SK-MEL-5 (cell line): Measurements from ENCODE around the gene FAM161B. TPM values are rescaled to one million over a fixed set of nuclear protein-coding genes. Genes with fewer than 3 reads are reported as not detected.
"Not testable (repeated sequence)": the region's sequence is repeated elsewhere in the genome, so short reads cannot be mapped to it uniquely, and the experiment has no call there.

Experiments
- DNase-seq: peaks from one replicate; pipeline ENCODE4 v3.0.0-alpha.2; 2016; ENCODE audit warnings: low read depth, low spot score
- in situ Hi-C: cut with HindIII; loops from 2 replicates; pipeline ENCODE4 v1.10.0; 2016; ENCODE audit warnings: low sequenced_read_pairs, high pct_unique_total_duplicates, low pct_unique_long_range_greater_than_20kb
- total RNA-seq: library from RNA; depleted of rRNA; stranded (reverse); fragments of >200 nt; shearing (Covaris generic); gene quantifications from 2 replicates; pipeline ENCODE4 v1.2.3, GENCODE V29; 2014

Gene FAM161B
- total RNA-seq, 1 experiment from 2014 or later: 1.1 TPM

- DNase-seq: no peak
- in situ Hi-C loops: no loop called here
Observed at GRCh38 chr14:73955674-73956073, 5.8 kb upstream of the FAM161B start.

- DNase-seq: no peak
- in situ Hi-C loops: no loop called here
Observed at GRCh38 chr14:73953731-73954130, 3.8 kb upstream of the FAM161B start.

DNA sequence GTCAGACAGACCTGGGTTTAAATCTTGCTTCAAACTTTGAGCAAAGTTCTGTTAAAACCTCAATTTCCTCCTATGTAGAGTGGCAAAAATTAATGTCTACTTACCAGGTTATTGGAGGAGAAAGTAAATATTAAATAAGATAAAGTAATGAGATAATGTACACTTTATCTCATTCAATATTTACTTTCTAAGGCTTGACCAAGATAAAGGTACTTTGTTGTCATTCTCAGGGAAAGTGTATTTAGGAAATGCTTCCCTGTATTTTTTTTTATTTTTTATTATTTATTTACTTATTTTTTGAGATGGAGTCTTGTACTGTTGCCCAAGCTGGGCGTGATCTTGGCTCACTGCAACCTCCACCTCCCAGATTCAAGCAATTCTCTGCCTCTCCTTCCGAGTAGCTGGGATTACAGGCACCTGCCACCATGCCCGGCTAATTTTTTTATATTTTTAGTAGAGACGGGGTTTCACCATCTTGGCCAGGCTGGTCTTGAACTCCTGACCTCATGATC, 4.7 kb downstream of the FAM161B start:
- no peak for DNase-seq
- in situ Hi-C loops: no loop called here

DNA sequence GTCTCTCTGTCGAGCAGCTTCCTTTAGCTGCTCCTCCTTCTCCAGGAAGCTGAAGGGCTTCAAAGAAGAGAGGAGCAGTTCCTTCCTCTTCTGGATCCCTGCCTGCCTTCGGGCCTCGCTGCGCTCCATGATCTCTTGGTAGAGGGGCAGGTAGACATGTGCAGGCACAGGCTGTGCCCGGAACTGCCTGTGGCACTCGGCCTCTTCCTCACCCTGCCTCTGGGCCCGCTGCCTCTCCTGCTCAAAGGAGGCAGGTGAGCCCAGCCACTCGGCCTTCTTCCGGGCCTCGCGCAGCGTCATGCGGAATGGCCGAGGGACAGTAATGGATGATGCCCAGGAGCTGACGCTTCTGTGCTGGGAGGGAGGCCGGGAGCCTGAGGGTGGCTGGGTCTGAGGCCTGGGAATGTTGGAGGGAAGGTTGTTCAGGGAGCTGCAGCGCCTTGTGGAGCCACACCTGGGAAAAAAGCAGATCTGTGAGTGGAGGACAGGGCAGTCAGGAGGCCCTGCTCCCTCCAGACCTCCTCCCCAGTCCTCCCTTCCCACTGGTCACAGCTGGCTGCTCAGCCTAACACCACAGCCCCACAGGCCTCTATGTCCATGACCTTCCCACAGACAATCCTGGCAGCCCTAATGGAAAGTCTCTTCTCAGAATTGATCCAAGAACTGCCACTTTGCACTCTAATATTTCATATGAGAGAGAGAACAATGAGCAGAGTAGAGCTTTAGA, 5.3 kb downstream of the FAM161B start:
- DNase-seq: no peak
- in situ Hi-C loops: no loop called here

GRCh38 chr14:73943083-73943482, 6.8 kb downstream of the FAM161B start:
- in situ Hi-C loops: no loop called here
- peak; percentile 6 for DNase-seq

DNA sequence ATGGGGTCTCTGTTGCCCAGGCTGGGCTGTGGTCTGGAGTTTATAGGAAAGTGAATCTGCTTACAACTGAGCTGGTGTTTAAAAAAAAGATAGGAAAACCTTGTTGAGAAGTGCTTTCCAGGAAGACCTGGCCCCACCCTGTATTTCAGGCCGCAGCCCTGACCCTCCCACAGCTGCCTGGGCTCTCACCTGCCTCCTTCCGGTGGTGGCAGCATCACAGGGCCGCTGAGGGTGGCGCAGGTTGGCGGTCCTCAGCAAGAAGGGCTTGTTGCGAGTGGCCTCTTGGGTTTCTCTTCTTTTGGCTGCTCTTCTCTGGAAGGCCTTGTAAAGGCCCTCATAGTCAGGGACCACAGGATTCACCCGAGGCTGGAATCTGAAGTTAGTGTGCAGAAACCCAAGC, 7.7 kb downstream of the FAM161B start:
- DNase-seq: no peak
- in situ Hi-C loops: no loop called here

DNA sequence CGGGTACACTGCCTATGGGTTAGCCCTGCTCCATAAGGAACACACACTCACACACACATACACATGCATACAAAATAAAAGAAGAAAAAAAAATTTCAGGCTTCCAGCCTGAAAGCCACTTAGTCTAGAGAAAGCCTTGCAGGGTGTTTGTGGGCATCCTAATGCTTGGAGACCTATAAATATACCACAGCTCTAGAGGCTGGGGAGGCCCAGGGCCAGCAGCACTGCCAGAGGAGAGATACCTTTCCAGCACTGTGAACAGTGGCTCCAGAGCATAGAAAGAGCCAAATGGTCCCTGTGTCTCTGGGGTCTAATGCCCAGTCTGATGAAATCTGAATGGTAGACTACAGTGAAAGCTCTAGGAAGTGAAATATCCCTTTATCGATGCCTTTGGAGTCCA, 12.9 kb downstream of the FAM161B start:
- in situ Hi-C loops: no loop called here
- no peak for DNase-seq

DNA sequence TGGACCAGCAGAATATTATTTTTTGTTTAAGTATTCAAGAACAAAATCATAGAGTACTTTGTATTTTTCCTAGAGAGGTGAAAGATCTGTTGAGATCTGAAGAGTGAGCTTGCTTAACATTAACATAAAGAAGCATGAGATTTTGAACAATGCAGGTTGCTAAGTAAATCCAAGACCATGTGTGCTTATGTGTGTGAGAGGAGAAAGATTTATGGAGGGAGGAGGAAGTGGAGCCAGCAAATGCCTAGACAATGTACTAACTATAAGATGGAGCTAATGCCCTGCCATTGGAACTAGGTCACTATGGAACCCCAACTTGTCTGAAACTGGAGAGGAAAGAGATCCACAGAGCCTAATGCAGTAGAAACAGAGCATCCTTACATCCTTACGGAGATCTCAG, 13.3 kb downstream of the FAM161B start:
- in situ Hi-C loops: no loop called here
- DNase-seq: no peak

DNA sequence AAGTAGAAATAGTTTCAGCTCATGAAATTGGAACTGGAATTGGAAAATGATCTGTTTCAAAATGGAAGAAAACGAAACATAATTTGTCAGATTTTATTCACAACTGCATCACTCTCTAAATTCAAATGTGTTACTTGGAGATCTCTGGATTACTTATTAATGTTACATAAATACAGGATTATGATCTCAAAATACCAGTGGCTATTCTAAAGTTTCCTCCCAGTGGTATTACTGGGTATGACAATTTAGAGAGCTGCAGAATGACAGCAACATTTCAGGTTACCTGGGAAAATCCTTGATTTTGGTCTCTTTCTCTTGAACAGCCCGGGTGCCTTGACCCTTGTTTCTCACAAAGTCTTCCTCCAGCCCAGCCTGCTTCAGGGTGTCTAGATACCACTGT, 14.2 kb downstream of the FAM161B start:
- peak; percentile 34 for DNase-seq
- in situ Hi-C loops: no loop called here

- in situ Hi-C loops: no loop called here
- DNase-seq: no peak
Observed at GRCh38 chr14:73924337-73924736, 25.6 kb downstream of the FAM161B start.

DNA sequence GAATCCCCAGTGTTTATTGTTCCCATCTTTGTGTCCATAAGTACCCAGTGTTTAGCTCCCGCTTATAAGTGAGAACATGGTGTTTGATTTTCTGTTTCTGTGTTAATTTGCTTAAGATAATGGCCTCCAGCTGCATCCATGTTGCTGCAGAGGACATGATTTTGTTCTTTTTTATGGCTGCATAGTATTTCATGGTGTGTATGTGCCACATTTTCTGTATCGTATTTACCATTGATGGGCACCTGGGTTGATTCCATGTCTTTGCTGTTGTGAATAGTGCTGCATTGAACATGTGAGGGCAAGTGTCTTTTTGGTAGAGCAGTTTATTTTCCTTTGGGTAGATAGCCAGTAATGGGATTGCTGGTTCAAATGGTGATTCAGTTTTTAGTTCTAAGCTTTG, 30.4 kb downstream of the FAM161B start:
- in situ Hi-C loops, DNase-seq: not testable (repeated sequence)

GRCh38 chr14:73916324-73916723, 33.6 kb downstream of the FAM161B start:
- in situ Hi-C loops: no loop called here
- DNase-seq: no peak

GRCh38 chr14:73913256-73913655, 36.6 kb downstream of the FAM161B start:
- DNase-seq: no peak
- in situ Hi-C loops: no loop called here

- DNase-seq: no peak
- in situ Hi-C loops: no loop called here
Observed at GRCh38 chr14:73909681-73910080, 40.2 kb downstream of the FAM161B start.

- in situ Hi-C loops: no loop called here
- DNase-seq: no peak
Observed at GRCh38 chr14:73903028-73903427, 46.9 kb downstream of the FAM161B start.

DNA sequence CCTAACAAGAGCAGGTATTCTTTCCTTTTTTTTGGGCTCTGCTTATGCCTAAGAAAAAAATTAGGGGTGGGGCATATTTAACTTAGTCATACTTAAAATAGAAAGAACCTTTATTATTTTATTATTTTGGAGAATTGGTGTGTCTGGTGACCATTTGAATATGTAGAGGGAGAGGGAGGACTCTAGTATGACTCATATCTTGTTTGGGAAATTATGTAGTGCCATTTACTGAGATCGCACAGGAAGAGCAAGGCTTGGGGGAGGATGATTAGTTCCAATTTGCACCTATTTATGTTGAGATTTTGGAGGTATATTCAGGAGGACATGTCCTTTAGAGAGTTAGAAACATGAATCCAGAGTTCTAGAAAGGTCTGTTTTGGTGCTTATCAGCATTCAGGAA, 53.4 kb downstream of the FAM161B start:
- in situ Hi-C loops: no loop called here
- DNase-seq: no peak

- in situ Hi-C loops: no loop called here
Observed at GRCh38 chr14:73895939-73896338, 54.0 kb downstream of the FAM161B start.

DNA sequence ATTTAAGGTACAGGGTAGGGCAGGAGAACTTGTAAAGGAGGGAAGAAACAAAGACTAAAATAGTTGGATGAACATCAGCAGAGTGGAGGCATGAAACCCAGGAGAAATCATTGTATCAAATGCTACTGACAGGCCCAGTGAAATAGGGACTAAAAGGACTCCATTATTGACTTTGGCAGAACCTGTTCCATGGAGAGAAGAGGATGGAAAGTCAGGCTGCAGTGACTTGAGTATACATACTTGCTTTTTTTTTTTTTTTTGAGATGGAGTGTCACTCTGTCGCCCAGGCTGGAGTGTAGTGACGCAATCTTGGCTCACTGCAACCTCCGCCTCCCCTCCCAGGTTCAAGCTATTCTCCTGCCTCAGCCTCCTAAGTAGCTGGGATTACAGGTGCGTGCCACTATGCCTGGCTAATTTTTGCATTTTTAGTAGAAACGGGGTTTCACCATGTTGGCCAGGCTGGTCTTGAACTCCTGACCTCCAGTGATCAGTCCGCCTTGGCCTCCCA, 55.7 kb downstream of the FAM161B start:
- in situ Hi-C loops, DNase-seq: not testable (repeated sequence)

More at GRCh38 chr14:73895939-73896338, 54.0 kb downstream of the FAM161B start:
- no peak for DNase-seq

GRCh38 chr14:73889376-73889775, 60.5 kb downstream of the FAM161B start:
- in situ Hi-C loops: no loop called here
- DNase-seq: no peak
